HT1080 (cell line): Measurements from ENCODE around the gene STIMATE. TPM values are rescaled to one million over a fixed set of nuclear protein-coding genes. Genes with fewer than 3 reads are reported as not detected.

Source experiments
- DNase-seq: peaks from one replicate; pipeline ENCODE4 v3.0.0-alpha.2; 2015; ENCODE audit warnings: low read depth
- small RNA-seq: library from RNA; depleted of rRNA; stranded (forward); fragments of <200 nt; gene quantifications from one replicate; pipeline ENCODE3, GENCODE V24; 2014
- total RNA-seq: library from RNA; depleted of rRNA; stranded (reverse); fragments of >200 nt; shearing (Covaris generic); gene quantifications from 2 replicates; pipeline ENCODE4 v1.2.3, GENCODE V29; 2014; rRNA removed

STIMATE gene
- total RNA-seq, 1 experiment from 2014 or later = 18.7 TPM

DNA sequence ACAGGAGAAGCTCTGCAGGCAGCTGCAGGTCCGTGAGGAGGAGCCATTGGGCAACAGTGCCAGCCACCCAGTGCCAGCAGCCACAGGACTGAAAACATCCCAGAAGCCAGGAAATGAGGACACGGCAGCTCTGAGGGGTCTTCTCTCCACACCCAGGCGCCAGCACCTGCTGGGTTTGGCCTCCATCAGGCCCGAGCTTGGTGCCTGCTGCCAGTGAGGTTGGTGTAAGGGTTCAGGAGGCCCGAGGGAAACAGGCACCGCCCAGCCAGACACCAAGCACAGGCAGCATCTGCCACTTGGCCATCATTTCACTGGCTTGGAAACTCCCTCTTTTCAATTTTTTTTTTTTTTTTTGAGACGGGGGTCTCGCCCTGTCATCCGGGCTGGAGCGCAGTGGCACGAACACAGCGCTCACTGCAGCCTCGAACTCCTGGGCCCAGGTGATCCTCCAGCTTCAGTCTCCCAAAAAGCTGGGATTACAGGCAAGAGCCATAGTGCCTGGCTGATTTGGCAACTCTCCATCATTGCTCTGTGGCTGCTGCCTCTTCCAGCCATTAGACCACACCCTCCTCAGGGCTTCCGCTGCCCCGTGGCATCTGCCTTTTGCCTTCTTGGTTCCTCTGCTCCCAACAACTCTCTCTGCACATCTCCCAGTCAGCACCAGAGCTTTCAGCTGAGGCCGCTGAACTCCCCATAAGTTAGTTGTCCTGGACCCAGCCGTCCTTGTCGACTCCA is 104.2 kb downstream of the STIMATE start:
- no peak for DNase-seq

DNA sequence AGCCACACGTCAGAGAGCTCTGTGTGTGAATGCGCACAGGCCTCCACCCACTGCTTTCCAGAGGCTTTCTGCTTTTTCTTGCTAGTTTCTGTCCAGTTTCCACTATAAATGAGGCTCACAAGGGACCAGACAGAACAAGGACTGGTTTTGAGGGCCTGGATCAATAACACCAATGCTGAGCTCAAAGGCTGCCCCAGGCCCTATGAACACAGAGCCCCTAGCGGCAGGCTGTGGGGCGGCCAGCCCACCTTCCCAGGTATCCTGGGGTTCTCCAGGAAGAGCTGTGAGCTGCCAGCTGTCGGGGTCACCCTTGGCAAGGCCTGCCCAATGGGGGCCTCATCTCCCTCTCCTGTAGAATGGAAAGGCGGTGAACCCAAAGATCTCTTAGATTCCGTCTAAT is 104.9 kb downstream of the STIMATE start:
- DNase-seq = no peak

DNA sequence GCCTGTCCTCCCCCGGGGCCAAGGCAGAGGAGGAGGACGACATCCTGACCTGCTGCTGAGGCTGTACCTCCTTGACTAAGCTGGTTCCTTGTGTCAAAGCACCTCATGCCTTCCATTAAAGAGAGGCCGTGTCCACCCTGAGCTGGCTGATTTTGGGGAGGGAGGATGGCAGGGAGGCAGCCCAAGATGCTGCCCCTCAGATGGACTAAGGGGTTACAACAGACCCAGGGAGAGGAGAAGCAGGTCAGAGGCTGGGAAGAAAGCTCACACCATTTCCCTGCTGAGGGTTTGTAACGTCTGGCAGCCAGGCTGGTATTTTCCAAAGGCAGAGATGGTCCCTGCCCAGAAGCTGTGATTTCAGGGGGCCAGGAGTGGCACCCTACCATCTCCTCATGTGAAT is 105.4 kb downstream of the STIMATE start:
- no peak for DNase-seq

DNA sequence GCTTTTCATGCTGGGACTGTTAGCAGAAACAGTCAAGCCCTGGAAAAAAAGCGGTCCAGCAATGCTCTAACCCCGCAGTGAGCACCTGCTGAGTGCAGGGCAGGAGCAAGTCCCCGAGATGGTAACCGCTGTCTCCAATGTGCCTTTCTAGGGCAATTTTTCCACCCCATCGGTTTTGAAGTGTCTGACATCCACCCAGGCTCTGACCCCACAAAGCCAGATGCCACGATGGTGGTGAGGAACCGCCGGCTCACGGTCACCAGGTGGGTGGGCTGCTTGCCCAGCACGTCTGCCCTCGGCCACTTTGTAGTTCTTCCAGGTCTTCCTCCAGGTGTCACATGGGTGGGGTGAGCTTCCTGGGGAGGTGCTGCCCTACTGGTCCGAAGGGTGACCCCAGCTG is 106.0 kb downstream of the STIMATE start:
- no peak for DNase-seq

DNA sequence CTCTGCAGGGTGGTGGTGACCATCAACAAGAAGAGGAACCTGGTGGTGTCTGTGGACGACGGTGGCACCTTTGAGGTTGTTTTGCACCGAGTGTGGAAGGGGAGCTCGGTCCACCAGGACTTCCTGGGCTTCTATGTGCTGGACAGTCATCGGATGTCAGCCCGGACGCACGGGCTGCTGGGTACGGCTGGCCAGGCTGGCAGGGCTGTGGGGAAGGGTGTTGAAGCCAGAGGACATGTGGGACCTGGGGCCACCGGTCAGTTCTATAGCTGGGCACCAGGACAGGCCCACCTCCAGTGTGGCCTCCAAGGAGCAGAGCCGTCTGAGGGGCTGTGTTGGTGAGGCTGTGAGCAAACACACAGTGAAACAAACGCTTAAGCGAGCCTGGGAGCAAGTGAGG is 106.6 kb downstream of the STIMATE start:
- DNase-seq = no peak

DNA sequence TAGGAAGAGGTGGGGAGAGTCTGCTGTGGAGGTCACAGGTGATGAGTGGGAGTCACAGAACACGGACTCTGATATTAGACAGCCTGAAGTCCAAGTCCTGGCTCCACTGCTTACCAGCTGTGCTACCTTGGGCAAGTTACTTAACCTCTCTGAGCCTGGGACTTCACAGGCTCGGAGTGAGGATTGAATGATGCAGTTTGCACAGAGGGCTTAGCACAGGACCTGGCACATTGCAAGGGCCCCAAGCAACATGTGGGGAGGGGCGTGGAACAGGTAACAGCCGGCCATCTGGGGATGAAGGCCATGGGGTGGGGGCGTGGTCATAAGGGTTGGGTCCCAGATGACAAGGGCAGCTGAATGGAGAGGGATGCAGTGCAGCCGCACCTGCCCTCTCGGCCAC is 107.0 kb downstream of the STIMATE start:
- no peak for DNase-seq

DNA sequence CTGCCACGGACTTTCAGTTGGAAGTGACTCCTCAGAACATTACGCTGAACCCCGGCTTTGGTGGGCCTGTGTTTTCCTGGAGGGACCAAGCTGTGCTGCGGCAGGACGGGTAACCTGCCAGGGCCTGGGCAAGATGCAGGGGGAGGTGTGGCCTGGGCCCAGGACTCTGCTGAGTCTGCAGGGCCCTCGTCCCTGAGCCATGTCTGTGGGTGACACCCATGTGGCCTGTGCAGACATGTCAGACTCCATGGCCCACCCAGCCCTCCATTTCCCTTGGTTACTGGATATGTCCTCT is 107.7 kb downstream of the STIMATE start:
- DNase-seq = no peak

DNA sequence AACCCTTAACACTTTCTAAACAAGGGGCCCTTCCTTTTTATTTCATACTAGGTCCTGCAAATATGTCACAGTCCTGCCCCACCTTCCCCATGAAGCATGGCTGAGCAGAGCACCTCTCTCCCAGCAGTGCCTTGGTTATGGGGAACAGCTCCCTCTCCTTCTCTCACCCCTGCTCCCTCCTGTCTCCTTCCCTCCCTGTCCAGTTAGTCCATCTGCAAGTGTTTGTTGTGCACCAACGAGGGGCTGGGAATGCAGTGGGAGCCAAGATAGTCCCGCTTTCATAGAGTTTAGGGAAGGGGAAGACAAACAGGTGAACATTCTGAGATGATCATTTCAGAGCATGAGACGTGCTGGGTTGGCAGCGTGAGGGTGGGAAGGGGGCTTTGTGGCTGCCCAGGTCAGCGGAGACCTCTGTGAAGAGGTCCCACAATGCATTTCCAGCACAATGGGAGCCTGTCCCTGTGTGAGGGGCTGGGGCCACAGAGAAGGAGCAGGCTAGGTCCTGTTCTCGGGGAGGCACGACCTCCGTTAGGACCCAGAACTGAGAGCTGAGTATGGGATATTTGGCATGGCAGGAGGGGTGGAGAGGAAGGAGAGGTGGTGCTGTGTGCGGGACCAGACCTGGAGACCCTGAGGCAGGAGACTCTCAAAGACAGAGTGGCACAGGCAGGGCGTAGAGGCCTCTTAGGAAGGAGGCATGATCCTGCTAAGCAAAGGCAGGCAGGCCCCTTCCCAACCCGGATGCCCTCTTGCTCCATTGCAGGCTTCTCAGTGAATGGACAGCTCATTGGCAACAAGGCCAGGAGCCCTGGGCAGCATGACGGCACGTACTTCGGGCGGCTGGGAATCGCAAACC is 108.2 kb downstream of the STIMATE start:
- DNase-seq = no peak

DNA sequence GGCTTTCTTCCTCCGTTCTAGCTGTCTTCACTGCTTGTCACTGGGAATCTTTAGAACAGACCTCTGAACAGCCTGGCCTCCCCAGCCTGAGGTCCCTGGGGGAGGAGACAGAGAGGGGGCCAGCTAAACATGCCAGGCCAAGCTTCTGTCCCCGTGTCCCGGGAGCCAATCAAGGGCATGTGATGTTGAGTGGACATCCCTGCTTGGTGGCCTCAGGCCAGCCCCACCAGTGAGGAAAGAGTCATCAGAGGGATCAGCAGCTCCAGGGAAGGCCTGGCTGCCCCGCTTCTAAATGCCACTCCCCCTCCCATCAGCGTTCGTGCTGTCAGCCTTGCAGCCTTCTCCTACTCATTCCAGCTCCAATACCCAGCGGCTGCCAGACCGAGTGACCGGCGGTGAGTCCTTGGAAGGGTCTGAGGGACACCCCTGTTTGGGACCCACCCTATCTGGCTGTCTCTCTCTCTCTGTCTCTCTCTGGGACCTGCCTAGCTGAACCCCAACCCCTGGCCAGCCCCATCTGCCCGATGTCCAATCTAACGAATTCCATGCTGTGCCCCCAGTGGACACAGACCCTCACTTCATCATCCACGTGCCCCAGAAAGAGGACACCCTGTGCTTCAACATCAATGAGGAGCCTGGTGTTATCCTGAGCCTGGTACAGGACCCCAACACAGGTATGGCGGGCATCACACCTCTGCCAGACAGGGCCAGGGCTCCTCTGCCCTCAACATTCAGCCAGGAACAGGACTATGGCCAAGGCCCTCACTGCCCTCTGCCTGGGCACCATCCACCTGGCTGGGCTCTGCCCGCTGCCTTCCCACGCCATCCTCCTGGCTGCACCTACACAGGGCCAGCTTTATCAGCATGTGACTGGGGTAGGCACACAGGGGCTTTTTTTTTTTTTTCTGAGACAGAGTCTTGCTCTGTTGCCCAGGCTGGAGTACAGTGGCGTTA is 109.4 kb downstream of the STIMATE start:
- no peak for DNase-seq

DNA sequence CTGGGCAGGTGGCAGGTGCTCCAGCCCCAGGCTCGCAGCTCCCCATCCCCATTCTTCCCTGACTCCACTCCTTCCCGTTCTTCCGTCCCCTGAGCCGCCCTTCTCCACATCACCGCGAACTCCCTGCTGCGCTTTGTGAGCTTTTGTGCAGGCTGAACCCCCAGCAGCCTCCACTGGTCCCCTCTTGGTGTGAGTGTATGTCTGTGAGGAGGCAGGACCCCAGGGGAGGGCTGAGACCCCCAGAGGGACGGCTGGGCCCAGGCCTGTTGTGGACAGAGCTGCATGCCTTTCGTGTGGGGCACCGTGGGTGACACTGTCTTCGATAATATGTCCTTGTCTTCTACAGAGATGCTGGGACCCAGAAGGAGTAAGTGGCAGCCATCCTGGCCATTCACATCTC is 110.1 kb downstream of the STIMATE start:
- DNase-seq = no peak

Small RNA genes lying within 50 kb of the gene (small RNA-seq; reads per million reads assigned to genes)
- gene MIR8064 (not detected), gene MUSTN1 (not detected)

Other genes with a start within 250 kb of the STIMATE start
- 33.9 and 40.8 TPM in 2 replicates for gene PBRM1, start 211.6 kb downstream of the STIMATE start, total RNA-seq
- gene GNL3, start 211.5 kb downstream of the STIMATE start, total RNA-seq = 138 and 161 TPM in 2 replicates
- gene GLT8D1, start 191.8 kb downstream of the STIMATE start, total RNA-seq = 55.2 and 62.3 TPM in 2 replicates
- gene SPCS1, start 191.4 kb downstream of the STIMATE start, total RNA-seq = 142 and 208 TPM in 2 replicates
- 25.9 and 29.1 TPM in 2 replicates for gene NEK4, start 126.6 kb downstream of the STIMATE start, total RNA-seq
- gene ITIH1, start 119.9 kb downstream of the STIMATE start, total RNA-seq = not detected in 2 replicates
- 0.03 and 0.45 TPM in 2 replicates for gene ITIH3, start 102.8 kb downstream of the STIMATE start, total RNA-seq
- gene ITIH4, start 66.9 kb downstream of the STIMATE start, total RNA-seq = 0.17 TPM in 1 of 2 replicates, not detected in the other
- 0.30 TPM in 1 of 2 replicates, not detected in the other for gene MUSTN1, start 62.5 kb downstream of the STIMATE start, total RNA-seq
- gene SFMBT1, start 148.5 kb upstream of the STIMATE start, total RNA-seq = 8.2 and 11.8 TPM in 2 replicates
- 19.5 and 35.0 TPM in 2 replicates for gene RFT1, start 232.9 kb upstream of the STIMATE start, total RNA-seq